DMS53 treated with DMSO at 0.1 percent for 48 hours (cell line): Measurements from ENCODE around the gene BACE1.
"Not testable (repeated sequence)": the region's sequence is repeated elsewhere in the genome, so short reads cannot be mapped to it uniquely, and the experiment has no call there.

Experiments used
- DNase-seq: peaks from one replicate; lab custom pipeline; 2025; ENCODE audit not compliant: unreplicated experiment; lab: John Stamatoyannopoulos, UW

BACE1 gene

GRCh38 chr11:117279711-117280376, 36.2 kb downstream of the BACE1 start:
- DNase-seq, result no peak

GRCh38 chr11:117278347-117278746, 37.7 kb downstream of the BACE1 start:
- no peak for DNase-seq

GRCh38 chr11:117273550-117274289, 42.3 kb downstream of the BACE1 start:
- no peak for DNase-seq

GRCh38 chr11:117272175-117272574, 43.9 kb downstream of the BACE1 start:
- not testable (repeated sequence) for DNase-seq

- DNase-seq, result no peak
These were observed 44.8 kb downstream of the BACE1 start for GRCh38 chr11:117271208-117271607.

GRCh38 chr11:117269856-117270255, 46.2 kb downstream of the BACE1 start:
- DNase-seq, result no peak

GRCh38 chr11:117265745-117266144, 50.3 kb downstream of the BACE1 start:
- no peak for DNase-seq

GRCh38 chr11:117264624-117265323, 51.3 kb downstream of the BACE1 start:
- not testable (repeated sequence) for DNase-seq

GRCh38 chr11:117259417-117259816, 56.6 kb downstream of the BACE1 start:
- DNase-seq, result no peak

- no peak for DNase-seq
These were observed 57.5 kb downstream of the BACE1 start for GRCh38 chr11:117258576-117258975.

- no peak for DNase-seq
These were observed 59.5 kb downstream of the BACE1 start for GRCh38 chr11:117256573-117256972.

GRCh38 chr11:117255966-117256365, 60.1 kb downstream of the BACE1 start:
- DNase-seq, result peak; percentile 39

- no peak for DNase-seq
These were observed 64.5 kb downstream of the BACE1 start for GRCh38 chr11:117251506-117251905.

- DNase-seq, result no peak
These were observed 66.5 kb downstream of the BACE1 start for GRCh38 chr11:117249571-117249970.

GRCh38 chr11:117248341-117248740, 67.7 kb downstream of the BACE1 start:
- no peak for DNase-seq

- DNase-seq, result no peak
These were observed 76.8 kb downstream of the BACE1 start for GRCh38 chr11:117239295-117239694.

- no peak for DNase-seq
These were observed 77.8 kb downstream of the BACE1 start for GRCh38 chr11:117238221-117238620.
